ENCODE data around the gene OR5A2. TPM values are rescaled to one million over a fixed set of nuclear protein-coding genes. Genes with fewer than 3 reads are reported as not detected.
"Not testable (repeated sequence)": the region's sequence is repeated elsewhere in the genome, so short reads cannot be mapped to it uniquely, and the experiment has no call there.

Gene OR5A2
- total and polyA plus RNA-seq, 2 experiments from 2014 or later = not detected

DNA sequence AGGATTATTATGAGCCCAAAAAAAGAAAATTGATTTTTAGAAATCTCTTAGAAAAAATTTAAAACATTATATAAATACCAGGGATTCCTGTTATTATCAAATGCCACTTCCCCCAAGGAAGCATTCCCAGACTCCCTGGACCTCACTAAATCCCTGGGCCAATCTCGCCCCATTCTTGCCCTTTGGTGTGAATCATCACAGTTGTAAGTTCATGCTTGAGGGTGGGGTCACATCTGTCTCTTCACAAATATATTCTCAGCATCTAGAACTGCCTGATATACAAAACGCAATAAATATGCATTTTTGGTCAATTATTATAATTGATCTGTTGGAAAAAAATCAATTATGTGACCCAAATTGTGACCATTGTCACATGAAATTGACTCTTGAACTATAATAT, 22.3 kb upstream of the OR5A2 start (continued):
- no peak for TF ChIP-seq STAT1 (IDR thresholded peaks at IDR 0.05; ENCODE audit: unreplicated experiment)
- TF ChIP-seq EZH2 (IDR thresholded peaks at IDR 0.05; ENCODE audit: low read depth, unreplicated experiment) = no peak
- no peak for TF ChIP-seq ZNF114 (CRISPR knock-in tag; IDR thresholded peaks at IDR 0.05)
- TF ChIP-seq NANOG (IDR thresholded peaks at IDR 0.05; ENCODE audit: borderline replicate concordance) = no peak

GRCh38 chr11:59445624-59446023, 19.4 kb upstream of the OR5A2 start:
- H3K4me1 ChIP-seq (ENCODE audit: insufficient read depth); H3K27ac ChIP-seq (ENCODE audit: low read depth); H3K27ac Mint-ChIP-seq; H3K79me2 ChIP-seq (replicated peaks; ENCODE audit: insufficient read depth); H3K27me3 Mint-ChIP-seq (ENCODE audit: insufficient read depth, low read depth, poor library complexity); ATAC-seq; H3K27me3 ChIP-seq (ENCODE audit: insufficient read depth); H3F3A ChIP-seq (replicated peaks; ENCODE audit: low read depth); H4K20me1 ChIP-seq (replicated peaks; ENCODE audit: insufficient read depth); H2AFZ ChIP-seq; H3K4me2 ChIP-seq; DNase-seq (ENCODE audit: low spot score); H3K4me3 Mint-ChIP-seq; H3K36me3 ChIP-seq (ENCODE audit: insufficient read depth); H3K4me3 ChIP-seq; H3K4me1 Mint-ChIP-seq; H3K36me3 Mint-ChIP-seq (ENCODE audit: low read depth): not testable (repeated sequence)
- peaks cover 24% of the 10 kb centered on the region for H3K9me3 Mint-ChIP-seq
- 0 out of 2 replicates have a peak, but pooled peaks cover 13% of the 10 kb centered on the region for H3K9me2 ChIP-seq (ENCODE audit: insufficient read depth)

DNA sequence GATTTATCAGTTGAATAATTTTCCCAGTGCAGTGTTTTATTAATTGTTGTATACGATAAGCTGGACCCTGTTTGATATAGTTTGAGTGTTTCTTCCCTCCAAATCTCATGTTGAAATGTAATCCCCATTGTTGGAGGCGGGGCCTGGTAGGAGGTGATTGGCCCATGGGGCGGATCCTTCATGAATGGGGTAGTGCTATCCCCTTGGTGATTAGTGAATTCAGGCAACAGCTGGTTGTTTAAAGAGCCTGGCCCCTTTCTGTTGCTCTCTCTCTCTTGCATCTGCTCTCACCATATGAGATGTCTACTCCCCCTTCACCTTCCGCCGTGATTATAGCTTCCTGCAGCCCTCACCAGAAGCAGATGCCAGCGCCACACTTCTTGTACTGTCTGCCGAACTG, 11.6 kb upstream of the OR5A2 start:
- H2AFZ ChIP-seq = no peak overlapping the region
- no peak overlapping the region for H3K27ac ChIP-seq (ENCODE audit: low read depth)
- peaks cover 3% of the 10 kb centered on the region; the same call in 1 of the 2 replicates for H3K9me2 ChIP-seq (ENCODE audit: insufficient read depth)
- no peaks in the 10 kb centered on the region for H3K9me3 Mint-ChIP-seq
- H3K27me3 ChIP-seq (ENCODE audit: insufficient read depth) = no peaks in the 10 kb centered on the region
- H3K27me3 Mint-ChIP-seq (ENCODE audit: insufficient read depth, low read depth, poor library complexity) = peaks cover 2% of the 10 kb centered on the region
- H3K36me3 ChIP-seq (ENCODE audit: insufficient read depth) = no peaks in the 10 kb centered on the region
- H3K27ac Mint-ChIP-seq = no peak overlapping the region
- DNase-seq (ENCODE audit: low spot score) (peak; percentile 39), ATAC-seq (peak; percentile 74)
- H3K4me1 Mint-ChIP-seq = peaks cover 9% of the 10 kb centered on the region; the same call in 2 of the 3 replicates
- no peak overlapping the region for H3K4me3 ChIP-seq
- no peaks in the 10 kb centered on the region for H3K36me3 Mint-ChIP-seq (ENCODE audit: low read depth)
- no peaks in the 10 kb centered on the region for H3K79me2 ChIP-seq (replicated peaks; ENCODE audit: insufficient read depth)
- H3K4me2 ChIP-seq = no peak overlapping the region
- H3F3A ChIP-seq (replicated peaks; ENCODE audit: low read depth) = no peaks in the 10 kb centered on the region
- H3K4me1 ChIP-seq (ENCODE audit: insufficient read depth) = no peaks in the 10 kb centered on the region
- H3K4me3 Mint-ChIP-seq = no peak overlapping the region
- H4K20me1 ChIP-seq (replicated peaks; ENCODE audit: insufficient read depth) = no peaks in the 10 kb centered on the region
- TF ChIP-seq CTCF (conservative IDR thresholded peaks at IDR 0.05; ENCODE audit: low read depth in 2 of 2) (no peak), JUNB (IDR thresholded peaks at IDR 0.05; ENCODE audit: unreplicated experiment) (no peak), EZH2 (IDR thresholded peaks at IDR 0.05; ENCODE audit: low read depth, unreplicated experiment) (no peak), POLR2AphosphoS5 (IDR thresholded peaks at IDR 0.05; ENCODE audit: low read depth) (no peak), ZNF331 (CRISPR knock-in tag; IDR thresholded peaks at IDR 0.05; ENCODE audit: low read depth) (no peak), EZH2phosphoT487 (IDR thresholded peaks at IDR 0.05; ENCODE audit: unreplicated experiment) (no peak), ETS1 (IDR thresholded peaks at IDR 0.05) (no peak)
- TF ChIP-seq, protein P1, sequence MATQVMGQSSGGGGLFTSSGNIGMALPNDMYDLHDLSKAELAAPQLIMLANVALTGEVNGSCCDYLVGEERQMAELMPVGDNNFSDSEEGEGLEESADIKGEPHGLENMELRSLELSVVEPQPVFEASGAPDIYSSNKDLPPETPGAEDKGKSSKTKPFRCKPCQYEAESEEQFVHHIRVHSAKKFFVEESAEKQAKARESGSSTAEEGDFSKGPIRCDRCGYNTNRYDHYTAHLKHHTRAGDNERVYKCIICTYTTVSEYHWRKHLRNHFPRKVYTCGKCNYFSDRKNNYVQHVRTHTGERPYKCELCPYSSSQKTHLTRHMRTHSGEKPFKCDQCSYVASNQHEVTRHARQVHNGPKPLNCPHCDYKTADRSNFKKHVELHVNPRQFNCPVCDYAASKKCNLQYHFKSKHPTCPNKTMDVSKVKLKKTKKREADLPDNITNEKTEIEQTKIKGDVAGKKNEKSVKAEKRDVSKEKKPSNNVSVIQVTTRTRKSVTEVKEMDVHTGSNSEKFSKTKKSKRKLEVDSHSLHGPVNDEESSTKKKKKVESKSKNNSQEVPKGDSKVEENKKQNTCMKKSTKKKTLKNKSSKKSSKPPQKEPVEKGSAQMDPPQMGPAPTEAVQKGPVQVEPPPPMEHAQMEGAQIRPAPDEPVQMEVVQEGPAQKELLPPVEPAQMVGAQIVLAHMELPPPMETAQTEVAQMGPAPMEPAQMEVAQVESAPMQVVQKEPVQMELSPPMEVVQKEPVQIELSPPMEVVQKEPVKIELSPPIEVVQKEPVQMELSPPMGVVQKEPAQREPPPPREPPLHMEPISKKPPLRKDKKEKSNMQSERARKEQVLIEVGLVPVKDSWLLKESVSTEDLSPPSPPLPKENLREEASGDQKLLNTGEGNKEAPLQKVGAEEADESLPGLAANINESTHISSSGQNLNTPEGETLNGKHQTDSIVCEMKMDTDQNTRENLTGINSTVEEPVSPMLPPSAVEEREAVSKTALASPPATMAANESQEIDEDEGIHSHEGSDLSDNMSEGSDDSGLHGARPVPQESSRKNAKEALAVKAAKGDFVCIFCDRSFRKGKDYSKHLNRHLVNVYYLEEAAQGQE (IDR thresholded peaks at IDR 0.05; ENCODE audit: unreplicated experiment) = no peak

Data from GM23338 (cell line).